Epithelial cell of esophagus (primary cell): ENCODE data around the gene TMEM165.

Experiments used
- DNase-seq: peaks from one replicate; pipeline ENCODE4 v3.0.0; 2010; ENCODE audit warnings: low read depth
- H3K4me3 ChIP-seq: 2 replicates; pipeline ENCODE4 v1.5.1; 2011; ENCODE audit warnings: mild to moderate bottlenecking, low read length, control low read depth
- TF ChIP-seq, protein P1 (sequence below): IDR thresholded peaks from 2 replicates; pipeline ENCODE4 v1.5.1; 2011; ENCODE audit warnings: low read depth, mild to moderate bottlenecking, low read length, control low read depth, inconsistent platforms; ENCODE audit not compliant: insufficient read depth; ENCODE audit errors: missing control alignments

The TMEM165 gene

GRCh38 chr4:55382488-55383003 lies 13.2 kb upstream of the TMEM165 start:
- TF ChIP-seq, protein P1, sequence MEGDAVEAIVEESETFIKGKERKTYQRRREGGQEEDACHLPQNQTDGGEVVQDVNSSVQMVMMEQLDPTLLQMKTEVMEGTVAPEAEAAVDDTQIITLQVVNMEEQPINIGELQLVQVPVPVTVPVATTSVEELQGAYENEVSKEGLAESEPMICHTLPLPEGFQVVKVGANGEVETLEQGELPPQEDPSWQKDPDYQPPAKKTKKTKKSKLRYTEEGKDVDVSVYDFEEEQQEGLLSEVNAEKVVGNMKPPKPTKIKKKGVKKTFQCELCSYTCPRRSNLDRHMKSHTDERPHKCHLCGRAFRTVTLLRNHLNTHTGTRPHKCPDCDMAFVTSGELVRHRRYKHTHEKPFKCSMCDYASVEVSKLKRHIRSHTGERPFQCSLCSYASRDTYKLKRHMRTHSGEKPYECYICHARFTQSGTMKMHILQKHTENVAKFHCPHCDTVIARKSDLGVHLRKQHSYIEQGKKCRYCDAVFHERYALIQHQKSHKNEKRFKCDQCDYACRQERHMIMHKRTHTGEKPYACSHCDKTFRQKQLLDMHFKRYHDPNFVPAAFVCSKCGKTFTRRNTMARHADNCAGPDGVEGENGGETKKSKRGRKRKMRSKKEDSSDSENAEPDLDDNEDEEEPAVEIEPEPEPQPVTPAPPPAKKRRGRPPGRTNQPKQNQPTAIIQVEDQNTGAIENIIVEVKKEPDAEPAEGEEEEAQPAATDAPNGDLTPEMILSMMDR, result no peak
- no peak for DNase-seq

DNA sequence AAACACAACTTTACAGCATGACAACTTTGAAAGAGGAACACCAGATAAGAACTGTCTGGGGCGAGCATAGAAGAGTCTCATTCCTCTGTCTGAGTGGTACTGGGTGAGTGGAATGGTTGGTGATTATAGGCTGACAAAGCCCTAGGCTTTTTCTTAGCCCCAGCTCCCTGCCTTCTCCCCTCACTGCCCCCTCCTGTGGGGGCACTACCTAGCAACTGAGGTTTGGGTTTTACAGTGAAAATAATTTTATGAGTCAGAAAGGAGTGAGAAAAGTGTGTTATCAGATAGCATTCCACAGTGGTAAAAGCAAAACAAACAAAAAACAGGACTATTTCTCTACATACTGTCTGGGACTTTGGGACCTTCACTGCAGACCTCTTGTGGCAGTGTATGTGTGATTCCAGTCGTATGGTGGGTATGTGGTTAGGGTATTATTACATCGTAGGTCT lies 10.5 kb upstream of the TMEM165 start:
- no peak for DNase-seq

More at GRCh38 chr4:55382488-55383003, 13.2 kb upstream of the TMEM165 start:
- no peak overlapping the region for H3K4me3 ChIP-seq

DNA sequence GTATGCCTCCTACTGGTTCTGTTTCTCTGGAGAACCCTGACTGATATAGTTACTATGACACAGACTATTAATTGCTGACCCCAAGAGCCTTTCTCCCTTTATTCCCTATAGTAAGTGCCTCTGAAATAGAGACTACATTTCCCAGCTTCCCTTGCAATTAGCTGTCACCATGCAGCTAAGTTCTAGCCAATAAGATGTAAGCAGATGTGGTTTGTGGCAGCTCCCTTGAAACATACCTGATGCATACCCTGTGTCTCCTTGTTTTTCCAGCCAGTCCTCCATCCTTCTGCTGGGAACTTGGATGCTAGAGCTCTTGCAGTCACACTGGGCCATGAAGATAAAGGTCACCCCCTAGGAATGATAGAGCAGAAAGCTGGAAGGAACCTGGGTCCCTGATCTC lies 9.7 kb upstream of the TMEM165 start:
- TF ChIP-seq, protein P1, result no peak
- H3K4me3 ChIP-seq, result no peak overlapping the region
- peak; percentile 51 for DNase-seq

More for the DNA sequence above, 10.5 kb upstream of the TMEM165 start:
- TF ChIP-seq, protein P1, result no peak
- H3K4me3 ChIP-seq, result no peak overlapping the region

DNA sequence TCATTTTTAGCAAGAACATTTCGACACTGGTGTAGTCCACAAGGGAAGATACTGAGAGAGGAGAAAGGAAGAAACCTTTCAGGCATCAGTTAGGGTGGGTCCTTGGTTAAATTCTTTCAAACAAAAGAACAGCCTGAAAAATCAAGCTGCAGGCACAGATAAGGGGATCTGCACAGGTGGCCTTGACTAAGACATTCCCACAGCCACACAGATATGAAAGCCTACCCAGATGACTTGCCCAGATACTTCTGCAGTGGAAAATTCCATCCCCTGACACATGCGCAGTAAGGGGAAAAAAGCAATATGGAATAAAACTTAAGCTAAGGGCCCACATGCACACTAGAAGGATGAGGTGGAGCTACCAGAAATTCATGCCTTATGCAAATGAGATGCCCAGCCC lies 8.9 kb upstream of the TMEM165 start:
- H3K4me3 ChIP-seq, result no peak overlapping the region
- TF ChIP-seq, protein P1, result no peak
- DNase-seq, result no peak

DNA sequence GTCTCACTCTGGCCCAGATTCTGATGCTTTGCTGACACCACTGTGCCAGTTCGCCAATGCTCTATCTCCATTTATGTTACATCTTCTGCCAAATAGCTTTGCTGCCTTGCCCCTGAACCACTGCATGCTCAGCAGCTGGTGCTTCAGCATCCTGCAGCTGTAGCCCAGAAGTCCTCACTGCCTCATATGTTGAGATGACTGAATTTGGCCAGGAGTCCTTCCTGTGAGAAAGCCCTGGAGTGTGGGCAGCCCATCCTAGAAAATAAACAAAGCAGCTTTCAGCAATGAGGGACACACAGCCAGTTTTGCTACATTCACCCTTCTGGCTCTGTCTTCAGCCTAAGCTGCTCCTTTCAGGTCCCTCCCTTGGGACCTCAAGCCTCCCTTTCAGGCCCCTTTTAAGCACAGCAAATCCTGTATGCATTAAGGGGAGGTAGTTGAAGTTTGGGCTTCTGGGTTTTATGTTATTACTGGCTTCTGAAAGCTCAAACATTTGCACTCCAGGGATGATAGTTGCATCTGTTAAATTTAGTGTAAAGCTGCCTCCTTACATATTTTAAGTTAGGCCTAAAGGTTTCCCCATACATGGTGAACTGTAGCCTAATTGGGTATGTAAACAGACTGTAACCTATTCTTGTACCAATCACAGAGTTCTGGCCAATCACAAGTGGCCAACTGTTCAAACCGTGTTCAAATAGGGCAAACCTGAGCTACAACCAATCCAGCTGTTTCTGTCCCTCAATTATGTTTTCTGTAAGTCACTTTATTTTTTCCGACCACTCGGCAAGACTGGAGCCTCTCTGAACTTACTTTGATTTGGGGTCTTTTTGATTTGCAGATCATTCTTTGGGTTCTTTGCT lies 2.1 kb upstream of the TMEM165 start:
- TF ChIP-seq, protein P1, result no peak
- H3K4me3 ChIP-seq, result no peak overlapping the region
- peak; percentile 32 for DNase-seq

DNA sequence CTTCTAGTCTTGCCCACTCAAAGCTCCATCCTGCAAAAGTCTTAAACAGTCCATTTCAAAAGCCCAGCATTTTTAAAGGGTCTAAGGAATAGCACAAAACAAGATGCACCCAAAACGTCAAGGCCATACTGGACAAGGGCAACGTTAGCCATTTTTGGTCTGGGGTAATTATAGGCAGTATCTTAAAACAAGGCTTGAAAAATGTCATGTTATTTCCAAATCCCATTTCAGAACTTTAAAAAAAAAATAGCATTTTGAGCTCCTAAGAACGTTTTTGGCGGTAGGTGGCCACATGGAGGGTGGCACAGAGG lies 584 bp upstream of the TMEM165 start:
- peak overlapping the region; percentile 66 for H3K4me3 ChIP-seq
- TF ChIP-seq, protein P1, result no peak
- DNase-seq, result no peak
